Stimulated activated CD4-positive, alpha-beta T cell treated with anti-CD3 and anti-CD28 coated beads, TNF-alpha, amount 100 ng/mL, for 1 hour (primary cell): Measurements from ENCODE around the gene PTPRM.

Source experiments
- DNase-seq, 3 donors: peaks; one replicate each; pipeline ENCODE4 v3.0.0-alpha.2; 2020; ENCODE audit warnings: low read depth in 3 of 3, low spot score in 1 of 3

PTPRM gene

DNA sequence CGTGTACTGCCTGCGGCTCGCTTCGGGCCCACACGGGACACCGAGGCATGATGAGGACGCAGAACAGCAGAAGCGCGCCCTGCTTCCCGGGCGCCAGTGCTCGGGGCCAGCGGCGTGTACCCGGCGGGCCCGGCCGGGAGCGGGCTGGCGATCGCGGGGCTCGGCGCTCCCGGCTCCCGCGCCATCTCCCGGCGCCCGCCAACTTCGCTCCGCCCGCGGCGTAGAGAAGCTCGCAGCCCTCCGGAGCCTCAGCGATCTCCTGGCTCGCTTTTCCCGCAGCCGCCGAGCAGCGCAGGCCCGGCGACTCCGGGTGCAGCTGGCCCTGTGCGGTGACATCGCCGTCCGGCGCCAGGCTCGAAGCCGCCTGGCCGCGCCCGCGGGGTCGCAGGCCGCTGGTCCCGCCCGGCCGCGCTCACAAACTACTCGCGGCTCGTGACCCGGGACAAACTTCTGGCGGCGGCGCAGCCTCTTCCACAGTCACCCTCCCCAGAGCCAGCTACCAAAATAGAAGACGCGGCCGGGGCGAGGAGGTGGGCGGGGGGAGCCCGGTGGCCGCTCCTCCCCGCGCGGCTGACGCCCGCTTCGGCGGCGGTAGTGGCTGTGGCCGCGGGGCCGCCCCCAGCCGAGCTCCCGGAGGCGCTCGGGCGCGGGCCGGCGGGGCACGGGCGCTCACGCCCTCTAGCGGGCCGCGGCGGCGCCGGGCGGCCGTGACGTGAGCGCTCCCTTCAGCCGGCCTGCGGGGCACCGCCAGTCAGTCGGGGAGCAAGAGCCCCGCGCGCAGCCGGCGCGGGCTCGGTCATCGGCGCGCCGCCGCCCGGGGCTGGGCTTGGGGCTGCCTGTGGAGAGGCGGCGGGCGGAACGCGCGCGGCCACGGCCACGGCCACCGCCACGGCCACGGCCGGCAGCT, at the start of gene PTPRM:
Gene PTPRM (plus strand): TSS at position 750 of the 907 bp plus-strand sequence. CDS start 503 bp downstream, outside the sequence.
- DNase-seq: peak in 1 of 3 donors; percentile 21

GRCh38 chr18:7517852-7518251, 49.3 kb upstream of the PTPRM start:
- DNase-seq: no peak

- no peak for DNase-seq
These were observed 46.8 kb upstream of the PTPRM start for GRCh38 chr18:7520200-7520785.

DNA sequence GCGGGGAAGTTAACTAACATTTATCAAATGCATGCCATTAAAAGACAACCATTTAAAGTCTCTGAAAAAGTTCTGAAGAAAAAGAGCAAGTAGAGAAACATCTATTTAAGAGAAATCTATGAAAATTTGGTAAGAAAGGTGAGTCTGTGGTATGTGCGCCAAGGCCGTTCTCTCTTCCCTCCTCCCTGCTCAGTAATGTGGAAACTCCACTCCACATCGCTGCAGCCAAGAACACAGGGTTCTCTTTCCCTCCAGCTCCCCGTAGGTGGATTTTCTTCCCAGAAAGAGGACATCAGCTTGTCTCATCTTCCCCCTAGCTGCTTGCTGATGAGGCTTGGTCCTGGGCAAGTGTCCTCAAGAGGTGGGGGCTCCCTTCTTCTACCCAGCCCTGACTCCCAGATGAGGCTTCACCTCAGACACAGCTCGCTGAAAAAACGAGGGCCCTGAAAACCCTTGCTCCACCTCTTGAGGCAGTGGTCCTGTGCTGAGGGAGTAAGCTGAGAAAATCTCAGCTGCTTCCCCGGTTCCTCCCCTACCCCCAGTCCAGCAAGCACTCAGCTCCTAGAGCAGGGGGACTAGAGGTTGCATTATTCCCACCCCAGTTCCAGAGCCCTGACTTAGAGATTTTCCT, 45.8 kb upstream of the PTPRM start:
- no peak for DNase-seq

- DNase-seq: no peak
These were observed 43.3 kb upstream of the PTPRM start for GRCh38 chr18:7523772-7524171.

GRCh38 chr18:7524786-7525185, 42.3 kb upstream of the PTPRM start:
- DNase-seq: no peak

DNA sequence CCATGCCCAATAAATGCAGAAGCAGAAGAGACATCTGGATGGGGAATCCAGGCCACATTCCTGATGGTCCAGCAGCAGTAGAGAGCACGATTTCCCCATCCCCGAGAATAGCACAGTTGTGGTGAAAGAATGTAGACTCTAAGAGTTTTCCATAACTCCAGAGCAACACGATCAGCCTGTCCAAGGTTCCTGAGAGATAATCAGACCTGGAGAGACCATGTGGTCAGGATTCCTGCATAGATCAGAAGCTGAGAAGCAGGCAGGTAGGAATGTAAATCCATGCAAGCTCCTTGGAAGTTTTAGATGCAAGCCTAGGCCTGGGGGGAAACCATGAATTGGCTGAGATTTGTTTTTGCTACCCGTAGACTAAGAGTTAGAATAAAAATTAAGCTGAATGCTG, 34.2 kb upstream of the PTPRM start:
- DNase-seq: no peak

GRCh38 chr18:7535436-7536205, 31.5 kb upstream of the PTPRM start:
- no peak for DNase-seq

DNA sequence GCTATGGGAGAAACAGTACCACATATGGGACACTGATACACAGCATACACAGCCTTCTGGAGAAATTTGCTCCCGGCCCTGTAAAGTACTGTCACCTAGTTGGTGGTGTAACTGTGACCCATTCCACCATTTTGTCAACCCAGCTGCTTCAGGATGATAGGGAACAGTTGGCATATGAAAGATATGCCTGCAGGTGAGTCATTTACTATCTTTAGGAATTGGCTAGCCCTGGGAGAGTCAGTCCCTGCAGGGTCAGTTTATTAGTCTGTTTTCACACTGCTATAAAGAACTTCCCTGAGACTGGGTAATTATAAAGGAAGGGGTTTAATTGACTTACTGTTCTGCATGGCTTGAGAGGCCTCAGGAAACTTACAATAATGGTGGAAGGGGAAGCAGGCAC, 30.0 kb upstream of the PTPRM start:
- no peak for DNase-seq

DNA sequence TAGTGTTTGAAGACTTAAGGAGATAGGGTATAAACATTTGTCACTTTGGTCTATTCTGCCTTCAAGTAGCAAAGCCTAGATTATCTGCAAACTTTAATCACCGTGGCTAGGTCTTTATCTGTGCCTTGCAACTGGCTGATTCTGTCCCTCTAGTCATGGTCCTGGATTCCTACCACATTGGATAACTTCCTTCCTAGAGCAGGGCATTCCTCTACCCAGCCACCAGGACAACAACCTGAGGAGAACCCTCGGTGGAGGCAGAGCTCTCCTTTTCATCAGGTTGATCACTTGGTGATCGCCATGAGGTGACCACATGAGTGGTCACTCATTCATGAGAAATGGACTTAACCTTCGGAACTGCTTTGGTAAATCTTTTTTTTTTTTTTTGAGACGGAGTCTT, 25.3 kb upstream of the PTPRM start:
- DNase-seq: no peak

DNA sequence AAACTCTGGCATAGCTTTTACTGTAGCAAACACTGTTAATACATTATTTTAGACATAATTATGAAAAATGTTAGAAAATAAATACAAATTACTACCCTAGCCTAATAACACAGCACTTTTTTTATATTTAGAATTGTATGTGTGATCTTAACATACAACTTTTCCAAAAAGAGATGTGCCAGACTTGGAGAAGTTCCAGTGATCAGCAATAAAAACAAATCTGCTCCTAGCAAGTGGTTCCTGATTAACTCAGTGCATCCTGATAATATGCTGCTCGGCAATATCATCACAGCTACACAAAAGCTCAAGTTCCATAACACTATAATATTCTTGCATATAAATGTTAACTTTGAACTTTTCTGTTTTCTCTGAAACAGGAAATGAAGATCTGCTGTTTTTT, 22.4 kb upstream of the PTPRM start:
- DNase-seq: no peak

DNA sequence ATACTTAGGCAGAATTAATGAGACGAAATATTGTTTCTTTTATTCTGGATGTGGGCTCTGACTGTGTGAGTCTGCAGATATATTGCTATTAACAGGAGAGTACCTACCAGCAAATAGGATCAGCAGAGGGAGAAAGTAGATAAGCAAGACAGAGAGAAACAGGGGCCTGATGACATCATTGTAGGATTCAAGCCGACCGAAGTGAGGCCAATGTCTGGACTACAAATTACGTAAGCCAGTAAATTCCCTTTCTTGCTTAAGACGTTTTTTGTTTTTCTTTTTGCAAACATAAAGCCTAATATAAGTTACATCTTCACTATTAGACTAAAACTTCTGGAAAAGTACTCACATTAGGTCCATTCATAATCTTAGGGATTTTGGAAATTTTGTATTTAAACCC, 21.4 kb upstream of the PTPRM start:
- DNase-seq: no peak

DNA sequence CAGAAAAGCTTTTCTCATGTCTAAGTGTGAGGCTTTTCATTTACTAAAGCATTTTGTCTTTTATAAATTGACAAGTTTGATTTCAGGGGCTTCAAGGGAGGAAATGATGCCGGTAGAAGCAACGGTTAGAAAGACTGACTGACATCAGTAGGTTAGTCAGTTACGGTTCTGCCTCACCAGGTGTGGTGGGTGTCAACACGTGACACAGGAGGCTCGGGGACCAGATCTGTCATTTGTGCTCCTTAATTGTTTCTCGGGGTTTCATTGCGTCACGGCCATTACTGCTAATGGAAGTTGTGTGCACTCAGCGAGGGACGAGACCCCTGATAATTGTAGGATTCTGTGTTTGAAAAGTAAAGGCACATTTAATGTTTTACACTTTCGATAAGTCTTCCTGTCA, 18.9 kb upstream of the PTPRM start:
- no peak for DNase-seq

DNA sequence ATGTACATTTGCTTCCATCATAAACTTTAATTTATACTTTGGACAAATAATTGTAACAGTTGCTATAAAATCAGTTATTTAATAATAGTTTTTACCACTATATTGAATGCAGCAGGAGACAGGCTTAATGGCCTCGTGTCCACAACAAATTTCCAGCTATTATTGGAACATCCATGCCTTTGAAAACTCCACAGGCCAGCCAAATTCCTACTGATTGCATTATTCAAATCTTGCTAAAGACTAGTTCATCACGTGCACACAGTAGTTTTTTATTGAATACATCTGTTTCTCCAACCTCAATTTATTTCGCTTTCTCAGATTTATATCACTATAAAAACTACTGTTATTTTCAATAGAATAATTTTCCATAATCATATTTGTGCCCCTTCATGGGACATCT, 18.4 kb upstream of the PTPRM start:
- no peak for DNase-seq

DNA sequence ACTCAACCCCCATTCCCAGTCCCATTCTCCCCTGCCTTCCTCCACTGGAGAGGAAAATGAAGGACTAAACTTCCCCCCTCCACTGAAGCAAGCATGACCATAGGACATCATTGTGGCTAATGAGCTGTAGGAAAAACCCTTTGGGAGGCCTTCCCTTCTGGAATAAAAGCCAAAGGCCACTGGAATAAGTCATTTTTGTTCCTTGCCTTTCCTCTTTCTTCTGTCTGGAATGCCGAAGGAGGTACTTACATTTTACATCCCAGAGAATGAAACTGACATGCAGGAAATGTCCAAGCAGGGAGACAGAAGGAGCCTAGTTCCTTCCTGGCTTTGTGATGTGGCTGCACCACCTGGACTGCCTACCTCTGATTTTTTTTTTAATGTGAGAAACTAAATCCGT, 9.1 kb upstream of the PTPRM start:
- no peak for DNase-seq

- DNase-seq: no peak
These were observed 8.3 kb upstream of the PTPRM start for GRCh38 chr18:7558769-7559168.

DNA sequence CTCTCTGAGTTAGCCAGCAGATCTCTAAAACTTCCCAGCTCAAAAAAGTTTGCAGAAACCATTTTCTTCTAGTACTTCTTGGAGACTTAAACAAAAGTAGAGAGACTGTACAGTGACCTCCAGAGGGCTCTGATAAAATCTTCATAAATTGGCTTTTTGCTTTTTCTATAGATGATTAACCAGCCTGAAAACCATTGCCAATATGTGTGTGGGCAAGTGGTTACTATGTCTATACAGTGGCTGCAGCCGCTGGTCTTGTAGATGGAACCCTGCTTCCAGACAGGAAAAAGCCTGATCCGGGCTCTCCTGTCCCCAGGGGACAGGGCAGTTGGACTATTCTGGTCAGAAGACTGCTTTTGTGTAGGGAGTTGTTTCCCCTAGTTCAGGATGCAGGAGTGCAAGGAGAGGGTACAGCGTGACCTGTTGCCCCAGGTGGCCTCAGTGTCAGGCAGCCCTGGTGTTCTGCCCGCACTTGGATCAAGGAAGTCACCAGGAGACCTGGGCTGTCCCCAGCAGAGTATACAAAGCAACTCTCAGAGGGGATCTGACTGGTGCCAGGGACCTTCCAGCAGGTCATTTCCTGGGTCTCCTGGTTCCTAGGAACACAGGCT, 7.3 kb upstream of the PTPRM start:
- DNase-seq: no peak

DNA sequence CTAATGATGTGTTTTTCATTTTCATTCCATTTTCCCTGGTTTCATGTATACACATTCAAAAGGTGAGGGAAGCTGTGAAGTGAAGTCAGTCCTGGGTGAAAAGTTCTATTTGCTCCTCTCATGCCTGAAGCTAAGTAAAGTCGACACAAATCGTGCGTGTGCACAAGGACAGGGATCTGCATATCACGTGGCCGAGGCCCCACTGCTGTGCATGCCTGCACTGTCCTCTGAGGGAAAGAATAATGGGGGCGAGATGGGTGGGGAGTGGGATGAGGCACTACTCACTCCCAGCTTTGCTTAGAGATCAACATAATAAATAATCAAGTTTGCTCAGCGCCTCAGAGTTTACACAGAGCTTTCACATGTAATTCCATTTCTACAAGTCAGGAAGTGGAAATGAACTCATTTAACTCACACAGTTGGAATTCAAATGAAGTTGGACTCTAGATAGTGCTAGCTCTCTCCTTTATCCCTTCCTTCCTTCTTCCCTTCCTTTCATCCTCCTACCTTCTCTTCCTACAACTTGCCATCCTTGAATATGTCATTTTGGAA, 5.1 kb upstream of the PTPRM start:
- DNase-seq: no peak

DNA sequence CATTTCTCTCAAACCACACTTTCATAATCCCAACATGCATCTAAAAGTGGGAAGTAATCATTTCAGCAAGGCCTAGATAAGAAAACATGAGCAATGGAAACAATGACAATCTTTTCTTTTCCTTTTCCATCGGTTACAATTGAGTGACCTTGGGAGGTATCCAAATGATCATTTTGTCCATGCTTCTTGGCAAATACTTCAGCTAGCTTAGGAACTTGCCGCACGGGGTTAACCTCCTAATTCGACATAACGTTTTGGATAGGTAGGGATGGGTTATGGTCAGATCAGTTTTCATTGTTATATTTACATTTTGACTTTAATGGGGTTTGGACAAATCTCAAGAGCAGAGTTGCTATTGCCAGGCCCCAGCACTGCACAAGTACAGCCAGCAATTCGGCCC, 4.6 kb upstream of the PTPRM start:
- no peak for DNase-seq

GRCh38 chr18:7565677-7566076, 1.4 kb upstream of the PTPRM start:
- no peak for DNase-seq

DNA sequence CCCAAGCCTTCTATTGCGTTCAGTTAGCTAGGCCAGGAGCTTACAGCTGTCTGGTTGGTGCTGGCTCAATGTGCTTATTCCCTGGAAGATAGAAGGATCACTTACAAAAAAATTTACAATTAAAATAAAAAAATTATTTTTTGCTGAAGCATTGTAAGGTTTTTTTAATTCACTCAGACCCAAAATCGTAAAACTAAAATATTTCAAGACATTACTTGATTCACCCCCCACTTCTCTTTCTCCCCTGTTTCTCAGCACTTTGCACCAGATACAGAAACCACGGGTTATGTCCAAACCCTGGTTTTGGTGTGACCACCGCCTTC, 911 bp upstream of the PTPRM start:
- no peak for DNase-seq
